ENCODE results near the gene KLK2.

KLK2 gene

DNA sequence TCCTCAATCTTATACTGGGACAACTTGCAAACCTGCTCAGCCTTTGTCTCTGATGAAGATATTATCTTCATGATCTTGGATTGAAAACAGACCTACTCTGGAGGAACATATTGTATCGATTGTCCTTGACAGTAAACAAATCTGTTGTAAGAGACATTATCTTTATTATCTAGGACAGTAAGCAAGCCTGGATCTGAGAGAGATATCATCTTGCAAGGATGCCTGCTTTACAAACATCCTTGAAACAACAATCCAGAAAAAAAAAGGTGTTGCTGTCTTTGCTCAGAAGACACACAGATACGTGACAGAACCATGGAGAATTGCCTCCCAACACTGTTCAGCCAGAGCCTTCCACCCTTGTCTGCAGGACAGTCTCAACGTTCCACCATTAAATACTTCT lies 22.5 kb upstream of the KLK2 start:
- peaks cover 0 to 46% (median 8%) of the 10 kb centered on the region in 5 experiments for H3K27me3 ChIP-seq (replicated peaks in 2 of 5; ENCODE audit: control insufficient read depth in 4 of 5, insufficient read depth in 5 of 5, low read length in 4 of 5)
- H3K27ac ChIP-seq (ENCODE audit: insufficient read depth in 1 of 2, low read depth in 1 of 2, low read length in 2 of 2, poor library complexity in 1 of 2, severe bottlenecking in 2 of 2), result no peak overlapping the region
- no peaks in the 10 kb centered on the region for H3K36me3 ChIP-seq (ENCODE audit: control insufficient read depth in 4 of 4, insufficient read depth in 4 of 4, low read length in 3 of 4)
- H3K4me1 ChIP-seq (ENCODE audit: control extremely low read depth in 1 of 4, control insufficient read depth in 4 of 4, insufficient read depth in 4 of 4, low read length in 3 of 4), result no peaks in the 10 kb centered on the region
- no peak for DNase-seq
- POLR2A ChIA-PET, result no interaction called here
- CTCF ChIA-PET, result no interaction called here
- H3K4me3 ChIP-seq (ENCODE audit: control insufficient read depth in 1 of 7, extremely low read depth in 1 of 7, insufficient read depth in 4 of 7, low read depth in 2 of 7, low read length in 6 of 7), result no peak overlapping the region
- WGBS (ENCODE audit: insufficient coverage), result 75% methylated on average over 2 of the region's 3 CpGs
- H3K9me3 ChIP-seq (ENCODE audit: control extremely low read depth in 1 of 5, control insufficient read depth in 4 of 5, insufficient read depth in 2 of 5, low read depth in 1 of 5, low read length in 4 of 5), result no peaks in the 10 kb centered on the region

DNA sequence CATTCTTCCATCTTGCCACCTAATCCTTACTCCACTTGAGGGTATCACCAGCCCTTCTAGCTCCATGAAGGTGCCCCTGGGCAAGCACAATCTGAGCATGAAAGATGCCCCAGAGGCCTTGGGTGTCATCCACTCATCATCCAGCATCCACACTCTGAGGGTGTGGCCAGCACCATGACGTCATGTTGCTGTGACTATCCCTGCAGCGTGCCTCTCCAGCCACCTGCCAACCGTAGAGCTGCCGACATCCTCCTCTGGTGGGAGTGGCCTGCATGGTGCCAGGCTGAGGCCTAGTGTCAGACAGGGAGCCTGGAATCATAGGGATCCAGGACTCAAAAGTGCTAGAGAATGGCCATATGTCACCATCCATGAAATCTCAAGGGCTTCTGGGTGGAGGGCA lies 21.6 kb upstream of the KLK2 start:
- Histone ChIP-seq H3K27me3 (replicated peaks in 2 of 5; ENCODE audit: control insufficient read depth in 4 of 5, insufficient read depth in 5 of 5, low read length in 4 of 5) (peaks cover 0 to 54% (median 9%) of the 10 kb centered on the region in 5 experiments), H3K4me1 (ENCODE audit: control extremely low read depth in 1 of 4, control insufficient read depth in 4 of 4, insufficient read depth in 4 of 4, low read length in 3 of 4) (no peaks in the 10 kb centered on the region), H3K4me3 (ENCODE audit: control insufficient read depth in 1 of 7, extremely low read depth in 1 of 7, insufficient read depth in 4 of 7, low read depth in 2 of 7, low read length in 6 of 7) (no peak overlapping the region), H3K9me3 (ENCODE audit: control extremely low read depth in 1 of 5, control insufficient read depth in 4 of 5, insufficient read depth in 2 of 5, low read depth in 1 of 5, low read length in 4 of 5) (no peaks in the 10 kb centered on the region), H3K27ac (ENCODE audit: insufficient read depth in 1 of 2, low read depth in 1 of 2, low read length in 2 of 2, poor library complexity in 1 of 2, severe bottlenecking in 2 of 2) (no peak overlapping the region), H3K36me3 (ENCODE audit: control insufficient read depth in 4 of 4, insufficient read depth in 4 of 4, low read length in 3 of 4) (no peaks in the 10 kb centered on the region)
- ChIA-PET POLR2A (no interaction called here), CTCF (no interaction called here)
- 83% methylated on average over 4 of the region's 4 CpGs for WGBS (ENCODE audit: insufficient coverage)
- no peak for DNase-seq

DNA sequence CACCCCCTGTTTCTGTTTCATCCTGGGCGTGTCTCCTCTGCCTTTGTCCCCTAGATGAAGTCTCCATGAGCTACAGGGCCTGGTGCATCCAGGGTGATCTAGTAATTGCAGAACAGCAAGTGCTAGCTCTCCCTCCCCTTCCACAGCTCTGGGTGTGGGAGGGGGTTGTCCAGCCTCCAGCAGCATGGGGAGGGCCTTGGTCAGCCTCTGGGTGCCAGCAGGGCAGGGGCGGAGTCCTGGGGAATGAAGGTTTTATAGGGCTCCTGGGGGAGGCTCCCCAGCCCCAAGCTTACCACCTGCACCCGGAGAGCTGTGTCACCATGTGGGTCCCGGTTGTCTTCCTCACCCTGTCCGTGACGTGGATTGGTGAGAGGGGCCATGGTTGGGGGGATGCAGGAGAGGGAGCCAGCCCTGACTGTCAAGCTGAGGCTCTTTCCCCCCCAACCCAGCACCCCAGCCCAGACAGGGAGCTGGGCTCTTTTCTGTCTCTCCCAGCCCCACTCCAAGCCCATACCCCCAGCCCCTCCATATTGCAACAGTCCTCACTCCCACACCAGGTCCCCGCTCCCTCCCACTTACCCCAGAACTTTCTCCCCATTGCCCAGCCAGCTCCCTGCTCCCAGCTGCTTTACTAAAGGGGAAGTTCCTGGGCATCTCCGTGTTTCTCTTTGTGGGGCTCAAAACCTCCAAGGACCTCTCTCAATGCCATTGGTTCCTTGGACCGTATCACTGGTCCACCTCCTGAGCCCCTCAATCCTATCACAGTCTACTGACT lies 18.4 kb upstream of the KLK2 start, which contains the start of gene KLK3:
Gene KLK3, plus strand, starts transcription at position 280 of the 775 bp plus-strand sequence. Its CDS starts 41 bp downstream, at position 321.
- 42% methylated on average over 4 of the region's 9 CpGs for WGBS (ENCODE audit: insufficient coverage)
- CTCF ChIA-PET, result no interaction called here
- peaks cover 0 to 74% (median 12%) of the 10 kb centered on the region in 5 experiments for H3K27me3 ChIP-seq (replicated peaks in 2 of 5; ENCODE audit: control insufficient read depth in 4 of 5, insufficient read depth in 5 of 5, low read length in 4 of 5)

DNA sequence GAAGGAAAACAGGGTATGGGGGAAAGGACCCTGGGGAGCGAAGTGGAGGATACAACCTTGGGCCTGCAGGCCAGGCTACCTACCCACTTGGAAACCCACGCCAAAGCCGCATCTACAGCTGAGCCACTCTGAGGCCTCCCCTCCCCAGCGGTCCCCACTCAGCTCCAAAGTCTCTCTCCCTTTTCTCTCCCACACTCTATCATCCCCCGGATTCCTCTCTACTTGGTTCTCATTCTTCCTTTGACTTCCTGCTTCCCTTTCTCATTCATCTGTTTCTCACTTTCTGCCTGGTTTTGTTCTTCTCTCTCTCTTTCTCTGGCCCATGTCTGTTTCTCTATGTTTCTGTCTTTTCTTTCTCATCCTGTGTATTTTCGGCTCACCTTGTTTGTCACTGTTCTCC lies 15.9 kb upstream of the KLK2 start:
- Histone ChIP-seq H3K36me3 (ENCODE audit: control insufficient read depth in 4 of 4, insufficient read depth in 4 of 4, low read length in 3 of 4) (no peaks in the 10 kb centered on the region), H3K27ac (ENCODE audit: insufficient read depth in 1 of 2, low read depth in 1 of 2, low read length in 2 of 2, poor library complexity in 1 of 2, severe bottlenecking in 2 of 2) (no peak overlapping the region), H3K4me3 (ENCODE audit: control insufficient read depth in 1 of 7, extremely low read depth in 1 of 7, insufficient read depth in 4 of 7, low read depth in 2 of 7, low read length in 6 of 7) (no peak overlapping the region), H3K4me1 (ENCODE audit: control extremely low read depth in 1 of 4, control insufficient read depth in 4 of 4, insufficient read depth in 4 of 4, low read length in 3 of 4) (no peaks in the 10 kb centered on the region), H3K27me3 (replicated peaks in 2 of 5; ENCODE audit: control insufficient read depth in 4 of 5, insufficient read depth in 5 of 5, low read length in 4 of 5) (peaks cover 0 to 74% (median 17%) of the 10 kb centered on the region in 5 experiments), H3K9me3 (ENCODE audit: control extremely low read depth in 1 of 5, control insufficient read depth in 4 of 5, insufficient read depth in 2 of 5, low read depth in 1 of 5, low read length in 4 of 5) (peaks cover 0 to 17% (median 14%) of the 10 kb centered on the region in 5 experiments)
- POLR2A ChIA-PET, result no interaction called here
- no peak for DNase-seq
- WGBS (ENCODE audit: insufficient coverage), result 79% methylated on average over 4 of the region's 6 CpGs
- CTCF ChIA-PET, result no interaction called here

More for the DNA sequence above, 18.4 kb upstream of the KLK2 start, which contains the start of gene KLK3:
- no peaks in the 10 kb centered on the region for H3K36me3 ChIP-seq (ENCODE audit: control insufficient read depth in 4 of 4, insufficient read depth in 4 of 4, low read length in 3 of 4)
- H3K4me3 ChIP-seq (ENCODE audit: control insufficient read depth in 1 of 7, extremely low read depth in 1 of 7, insufficient read depth in 4 of 7, low read depth in 2 of 7, low read length in 6 of 7), result no peak within 1 kb of the TSS
- peaks cover 0 to 1% (median 0%) of the 10 kb centered on the region in 5 experiments for H3K9me3 ChIP-seq (ENCODE audit: control extremely low read depth in 1 of 5, control insufficient read depth in 4 of 5, insufficient read depth in 2 of 5, low read depth in 1 of 5, low read length in 4 of 5)
- POLR2A ChIA-PET, result no interaction called here
- no peak for DNase-seq
- H3K4me1 ChIP-seq (ENCODE audit: control extremely low read depth in 1 of 4, control insufficient read depth in 4 of 4, insufficient read depth in 4 of 4, low read length in 3 of 4), result no peaks in the 10 kb centered on the region
- H3K27ac ChIP-seq (ENCODE audit: insufficient read depth in 1 of 2, low read depth in 1 of 2, low read length in 2 of 2, poor library complexity in 1 of 2, severe bottlenecking in 2 of 2), result no peak within 1 kb of the TSS

DNA sequence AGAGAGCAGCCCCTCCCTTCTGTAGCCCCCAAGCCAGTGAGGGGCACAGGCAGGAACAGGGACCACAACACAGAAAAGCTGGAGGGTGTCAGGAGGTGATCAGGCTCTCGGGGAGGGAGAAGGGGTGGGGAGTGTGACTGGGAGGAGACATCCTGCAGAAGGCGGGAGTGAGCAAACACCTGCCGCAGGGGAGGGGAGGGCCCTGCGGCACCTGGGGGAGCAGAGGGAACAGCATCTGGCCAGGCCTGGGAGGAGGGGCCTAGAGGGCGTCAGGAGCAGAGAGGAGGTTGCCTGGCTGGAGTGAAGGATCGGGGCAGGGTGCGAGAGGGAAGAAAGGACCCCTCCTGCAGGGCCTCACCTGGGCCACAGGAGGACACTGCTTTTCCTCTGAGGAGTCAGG lies 14.4 kb upstream of the KLK2 start:
- Histone ChIP-seq H3K27me3 (replicated peaks in 2 of 5; ENCODE audit: control insufficient read depth in 4 of 5, insufficient read depth in 5 of 5, low read length in 4 of 5) (peaks cover 0 to 74% (median 17%) of the 10 kb centered on the region in 5 experiments), H3K27ac (ENCODE audit: insufficient read depth in 1 of 2, low read depth in 1 of 2, low read length in 2 of 2, poor library complexity in 1 of 2, severe bottlenecking in 2 of 2) (no peak overlapping the region), H3K4me1 (ENCODE audit: control extremely low read depth in 1 of 4, control insufficient read depth in 4 of 4, insufficient read depth in 4 of 4, low read length in 3 of 4) (no peaks in the 10 kb centered on the region), H3K36me3 (ENCODE audit: control insufficient read depth in 4 of 4, insufficient read depth in 4 of 4, low read length in 3 of 4) (no peaks in the 10 kb centered on the region), H3K9me3 (ENCODE audit: control extremely low read depth in 1 of 5, control insufficient read depth in 4 of 5, insufficient read depth in 2 of 5, low read depth in 1 of 5, low read length in 4 of 5) (peaks cover 0 to 17% (median 14%) of the 10 kb centered on the region in 5 experiments), H3K4me3 (ENCODE audit: control insufficient read depth in 1 of 7, extremely low read depth in 1 of 7, insufficient read depth in 4 of 7, low read depth in 2 of 7, low read length in 6 of 7) (no peak overlapping the region)
- ChIA-PET CTCF (no interaction called here), POLR2A (no interaction called here)
- 19% methylated on average over 6 of the region's 7 CpGs for WGBS (ENCODE audit: insufficient coverage)
- DNase-seq, result no peak

DNA sequence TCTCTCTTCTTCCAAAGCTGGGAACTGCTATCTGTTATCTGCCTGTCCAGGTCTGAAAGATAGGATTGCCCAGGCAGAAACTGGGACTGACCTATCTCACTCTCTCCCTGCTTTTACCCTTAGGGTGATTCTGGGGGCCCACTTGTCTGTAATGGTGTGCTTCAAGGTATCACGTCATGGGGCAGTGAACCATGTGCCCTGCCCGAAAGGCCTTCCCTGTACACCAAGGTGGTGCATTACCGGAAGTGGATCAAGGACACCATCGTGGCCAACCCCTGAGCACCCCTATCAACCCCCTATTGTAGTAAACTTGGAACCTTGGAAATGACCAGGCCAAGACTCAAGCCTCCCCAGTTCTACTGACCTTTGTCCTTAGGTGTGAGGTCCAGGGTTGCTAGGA lies 13.4 kb upstream of the KLK2 start:
- 100% methylated on average over 1 of the region's 4 CpGs for WGBS (ENCODE audit: insufficient coverage)
- POLR2A ChIA-PET, result no interaction called here

DNA sequence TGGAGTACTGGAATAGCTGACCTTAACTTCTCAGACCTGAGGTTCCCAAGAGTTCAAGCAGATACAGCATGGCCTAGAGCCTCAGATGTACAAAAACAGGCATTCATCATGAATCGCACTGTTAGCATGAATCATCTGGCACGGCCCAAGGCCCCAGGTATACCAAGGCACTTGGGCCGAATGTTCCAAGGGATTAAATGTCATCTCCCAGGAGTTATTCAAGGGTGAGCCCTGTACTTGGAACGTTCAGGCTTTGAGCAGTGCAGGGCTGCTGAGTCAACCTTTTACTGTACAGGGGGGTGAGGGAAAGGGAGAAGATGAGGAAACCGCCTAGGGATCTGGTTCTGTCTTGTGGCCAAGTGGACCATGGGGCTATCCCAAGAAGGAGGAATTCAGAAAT lies 12.2 kb upstream of the KLK2 start:
- 89% methylated on average over 5 of the region's 5 CpGs for WGBS (ENCODE audit: insufficient coverage)
- no peaks in the 10 kb centered on the region for H3K4me1 ChIP-seq (ENCODE audit: control extremely low read depth in 1 of 4, control insufficient read depth in 4 of 4, insufficient read depth in 4 of 4, low read length in 3 of 4)
- peaks cover 0 to 60% (median 17%) of the 10 kb centered on the region in 5 experiments for H3K27me3 ChIP-seq (replicated peaks in 2 of 5; ENCODE audit: control insufficient read depth in 4 of 5, insufficient read depth in 5 of 5, low read length in 4 of 5)
- peaks cover 0 to 17% (median 14%) of the 10 kb centered on the region in 5 experiments for H3K9me3 ChIP-seq (ENCODE audit: control extremely low read depth in 1 of 5, control insufficient read depth in 4 of 5, insufficient read depth in 2 of 5, low read depth in 1 of 5, low read length in 4 of 5)
- ChIA-PET POLR2A (no interaction called here), CTCF (no interaction called here)
- H3K4me3 ChIP-seq (ENCODE audit: control insufficient read depth in 1 of 7, extremely low read depth in 1 of 7, insufficient read depth in 4 of 7, low read depth in 2 of 7, low read length in 6 of 7), result no peak overlapping the region
- DNase-seq, result no peak
- no peak overlapping the region for H3K27ac ChIP-seq (ENCODE audit: insufficient read depth in 1 of 2, low read depth in 1 of 2, low read length in 2 of 2, poor library complexity in 1 of 2, severe bottlenecking in 2 of 2)
- H3K36me3 ChIP-seq (ENCODE audit: control insufficient read depth in 4 of 4, insufficient read depth in 4 of 4, low read length in 3 of 4), result no peaks in the 10 kb centered on the region

More for the DNA sequence above, 13.4 kb upstream of the KLK2 start:
- Histone ChIP-seq H3K27ac (ENCODE audit: insufficient read depth in 1 of 2, low read depth in 1 of 2, low read length in 2 of 2, poor library complexity in 1 of 2, severe bottlenecking in 2 of 2) (no peak overlapping the region), H3K9me3 (ENCODE audit: control extremely low read depth in 1 of 5, control insufficient read depth in 4 of 5, insufficient read depth in 2 of 5, low read depth in 1 of 5, low read length in 4 of 5) (peaks cover 0 to 17% (median 14%) of the 10 kb centered on the region in 5 experiments), H3K4me1 (ENCODE audit: control extremely low read depth in 1 of 4, control insufficient read depth in 4 of 4, insufficient read depth in 4 of 4, low read length in 3 of 4) (no peaks in the 10 kb centered on the region), H3K36me3 (ENCODE audit: control insufficient read depth in 4 of 4, insufficient read depth in 4 of 4, low read length in 3 of 4) (no peaks in the 10 kb centered on the region), H3K27me3 (replicated peaks in 2 of 5; ENCODE audit: control insufficient read depth in 4 of 5, insufficient read depth in 5 of 5, low read length in 4 of 5) (peaks cover 0 to 69% (median 17%) of the 10 kb centered on the region in 5 experiments), H3K4me3 (ENCODE audit: control insufficient read depth in 1 of 7, extremely low read depth in 1 of 7, insufficient read depth in 4 of 7, low read depth in 2 of 7, low read length in 6 of 7) (no peak overlapping the region)
- CTCF ChIA-PET, result no interaction called here
- DNase-seq, result no peak

All from common myeloid progenitor, CD34-positive (primary cell).